PC-9 (cell line): Measurements from ENCODE around the gene GALC.

ENCODE experiments used
- EZH2 ChIP-seq: fragments of 200-600 bp; sonication (generic); IDR thresholded peaks from 2 replicates; pipeline ENCODE4 v1.8.0; 2017; ENCODE audit warnings: antibody characterized with exemption, low read depth
- TF ChIP-seq, protein P1 (sequence below): fragments of 200-600 bp; sonication (generic); conservative IDR thresholded peaks from 2 replicates; pipeline ENCODE4 v1.6.1; 2017; ENCODE audit warnings: mixed run types, antibody characterized with exemption, mild to moderate bottlenecking, moderate library complexity

DNA sequence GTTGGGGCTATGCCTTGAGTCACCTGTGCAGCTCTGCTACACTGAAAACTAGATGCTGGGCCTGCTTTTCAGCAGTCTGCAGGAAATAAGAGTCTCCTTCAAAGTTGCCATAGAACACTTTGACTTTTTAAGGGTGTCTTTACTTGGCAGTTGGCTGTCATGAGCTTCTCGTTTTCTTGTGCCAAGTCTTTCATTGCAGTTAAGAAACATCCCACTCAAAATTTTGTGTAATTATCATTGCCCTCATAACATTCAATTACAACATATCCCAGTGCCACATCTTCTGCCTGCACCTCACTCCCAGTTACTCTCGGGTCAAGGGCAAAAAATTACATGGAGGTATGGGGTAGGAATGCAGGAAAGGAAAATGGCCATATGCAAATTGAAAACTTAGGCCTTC is 41.1 kb upstream of the GALC start:
- TF ChIP-seq, protein P1, sequence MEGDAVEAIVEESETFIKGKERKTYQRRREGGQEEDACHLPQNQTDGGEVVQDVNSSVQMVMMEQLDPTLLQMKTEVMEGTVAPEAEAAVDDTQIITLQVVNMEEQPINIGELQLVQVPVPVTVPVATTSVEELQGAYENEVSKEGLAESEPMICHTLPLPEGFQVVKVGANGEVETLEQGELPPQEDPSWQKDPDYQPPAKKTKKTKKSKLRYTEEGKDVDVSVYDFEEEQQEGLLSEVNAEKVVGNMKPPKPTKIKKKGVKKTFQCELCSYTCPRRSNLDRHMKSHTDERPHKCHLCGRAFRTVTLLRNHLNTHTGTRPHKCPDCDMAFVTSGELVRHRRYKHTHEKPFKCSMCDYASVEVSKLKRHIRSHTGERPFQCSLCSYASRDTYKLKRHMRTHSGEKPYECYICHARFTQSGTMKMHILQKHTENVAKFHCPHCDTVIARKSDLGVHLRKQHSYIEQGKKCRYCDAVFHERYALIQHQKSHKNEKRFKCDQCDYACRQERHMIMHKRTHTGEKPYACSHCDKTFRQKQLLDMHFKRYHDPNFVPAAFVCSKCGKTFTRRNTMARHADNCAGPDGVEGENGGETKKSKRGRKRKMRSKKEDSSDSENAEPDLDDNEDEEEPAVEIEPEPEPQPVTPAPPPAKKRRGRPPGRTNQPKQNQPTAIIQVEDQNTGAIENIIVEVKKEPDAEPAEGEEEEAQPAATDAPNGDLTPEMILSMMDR: no peak
- no peak for TF ChIP-seq EZH2
